ENCODE data around the gene PRKCH.

GRCh38 chr14:61328626-61329262, 7.4 kb downstream of the PRKCH start:
- TF ChIP-seq POLR2AphosphoS5 (IDR thresholded peaks at IDR 0.05; ENCODE audit: borderline replicate concordance, low read depth, low read length) (no peak), EZH2 (IDR thresholded peaks at IDR 0.05) (no peak), FOXP2 (optimal IDR thresholded peaks at IDR 0.05; ENCODE audit: control extremely low read depth, extremely low read length, insufficient read depth) (no peak)

Measured in SK-N-MC (cell line).